Ovary (tissue), 9 donors: ENCODE measurements around the gene PTGIS. TPM values are rescaled to one million over a fixed set of nuclear protein-coding genes. Genes with fewer than 3 reads are reported as not detected.

Experiments used
- DNase-seq, 5 donors: peaks; one replicate each; pipeline ENCODE4 v3.0.0-alpha.2; 2019 to 2020
- H3K27ac ChIP-seq, 2 donors: fragments of 200-600 bp; one replicate each; pipeline versions ENCODE4 v1.5.1 to v1.8.0; 2019 to 2022
- H3K27me3 ChIP-seq: fragments of 200-600 bp; one replicate; pipeline ENCODE4 v1.8.0; 2022
- H3K36me3 ChIP-seq: fragments of 200-600 bp; sonication (generic); one replicate; pipeline ENCODE4 v1.5.1; 2019
- H3K4me1 ChIP-seq: one replicate; pipeline ENCODE4 v1.8.1; 2013; ENCODE audit warnings: mild to moderate bottlenecking, moderate library complexity; ENCODE audit not compliant: insufficient read depth
- H3K4me3 ChIP-seq: fragments of 200-600 bp; sonication (generic); one replicate; pipeline ENCODE4 v1.5.1; 2017
- H3K9me3 ChIP-seq, 2 donors: fragments of 200-600 bp in 1 of 2; sonication (generic) in 1 of 2; one replicate each; pipeline versions ENCODE4 v1.5.1 to v1.8.1; 2013 to 2019; ENCODE audit warnings: mild to moderate bottlenecking in 1 of 2, moderate library complexity in 1 of 2
- CTCF ChIP-seq, 3 donors: fragments of 450-650 bp in 2 of 3; fragments of 200-600 bp in 1 of 3; IDR thresholded peaks; one replicate each; pipeline versions ENCODE4 v1.5.1 to v1.8.0; 2016 to 2022; ENCODE audit warnings: antibody characterized with exemption in 3 of 3, mild to moderate bottlenecking in 1 of 3
- EP300 ChIP-seq: sonication (generic); formaldehyde crosslinking; IDR thresholded peaks from one replicate; pipeline ENCODE4 v1.6.1; 2017; ENCODE audit warnings: antibody characterized with exemption
- POLR2A ChIP-seq: fragments of 450-650 bp; IDR thresholded peaks from one replicate; pipeline ENCODE4 v1.6.1; 2017; ENCODE audit warnings: antibody characterized with exemption, mild to moderate bottlenecking, moderate library complexity
- WGBS, 3 donors: extraction: QIAGEN DNeasy Blood & Tissue Kit in 1 of 3; methylation state at CpG; one replicate each; pipeline versions ENCODE4 v1.1.5 to v1.1.7; 2013 to 2017; 5-methylcytosine and 5-hydroxymethylcytosine counted together
- intact Hi-C, 4 donors: fragments of 100-400 bp; cut with DNase I; formaldehyde crosslinking; loops; one replicate each; pipeline versions ENCODE4 v1.11.0 to v1.15.1; 2022 to 2023
- polyA plus RNA-seq, 2 donors: library from polyadenylated mRNA; stranded (reverse); fragments of 200-250 nt in 1 of 2; fragments of 350-450 nt in 1 of 2; fragmentation: Illumina TruSeq in 1 of 2; extraction: RNeasy Lipid Tissue Mini Kit (QIAGEN cat#74804) in 1 of 2; gene quantifications; one replicate each; pipeline ENCODE4 v1.2.3, GENCODE V29; 2013 to 2014
- total RNA-seq, 7 donors: library from RNA; depleted of rRNA in 2 of 7; stranded (reverse); fragments of >200 nt in 2 of 7; fragmentation: NEBNext Ultra II Directional in 3 of 7; extraction: Animal tissue kit (Norgen Biotek cat#: 25700) in 3 of 7; gene quantifications; one replicate each; pipeline versions ENCODE4 v1.1.0 to v1.2.4, GENCODE V29; 2016 to 2023
- donor health status: DM: no; HTN: no; CAD: no; lungs with moderate emphysema.
- donor health status: DM: no; HTN: no; CAD: no.
- donor health status: Bipolar disorder and iron deficiency.
- donor health status: DM: yes; HTN: yes; CAD: no.
- donor health status: DM: no; HTN: no; CAD: no.
- donor health status: DM: yes; HTN: yes; CAD: no.

The PTGIS gene
- total and polyA plus RNA-seq, 9 donors = 38.3 to 221 (median 130) TPM

- Histone ChIP-seq H3K9me3 (no peaks in the 10 kb centered on the region), H3K4me3 (no peak overlapping the region), H3K27me3 (no peaks in the 10 kb centered on the region), H3K36me3 (no peaks in the 10 kb centered on the region), H3K27ac (no peak overlapping the region), H3K4me1 (peaks cover 10% of the 10 kb centered on the region)
- TF ChIP-seq CTCF (IDR thresholded peaks at IDR 0.05) (peak; percentile 95 to 98 (median 98)), EP300 (no peak)
- peak; percentile 62 to 80 (median 75) for DNase-seq
- intact Hi-C loops = loop anchor here (1.0 to 10.0 kb wide), 6 partner anchors 66 to 277 kb away; no protein-coding TSS in a partner anchor
- WGBS, 3 donors = 6 to 10% (median 8%) methylated on average over 12 to 17 of the region's 17 CpGs
These were observed 41.1 kb upstream of the PTGIS start for GRCh38 chr20:49608752-49609670.

GRCh38 chr20:49607568-49607967, 39.6 kb upstream of the PTGIS start:
- intact Hi-C loops = loop anchor here (5.0 to 10.0 kb wide), 4 partner anchors 193 to 275 kb away; no protein-coding TSS in a partner anchor
- no peaks in the 10 kb centered on the region for H3K36me3 ChIP-seq
- TF ChIP-seq EP300 (no peak), POLR2A (no peak), CTCF (IDR thresholded peaks at IDR 0.05) (no peak)
- H3K4me1 ChIP-seq = peaks cover 10% of the 10 kb centered on the region
- no peak for DNase-seq
- no peak overlapping the region for H3K4me3 ChIP-seq
- 91 to 100% (median 95%) methylated on average over 1 of the region's 1 CpG for WGBS, 3 donors
- no peak overlapping the region for H3K27ac ChIP-seq
- no peaks in the 10 kb centered on the region for H3K27me3 ChIP-seq
- H3K9me3 ChIP-seq = no peaks in the 10 kb centered on the region

GRCh38 chr20:49603209-49603627, 35.3 kb upstream of the PTGIS start:
- 48 to 55% (median 52%) methylated on average over 11 of the region's 11 CpGs for WGBS, 3 donors
- Histone ChIP-seq H3K4me3 (no peak overlapping the region), H3K9me3 (no peaks in the 10 kb centered on the region), H3K27ac (no peak overlapping the region), H3K36me3 (no peaks in the 10 kb centered on the region), H3K27me3 (no peaks in the 10 kb centered on the region), H3K4me1 (peaks cover 5% of the 10 kb centered on the region)
- intact Hi-C loops = loop anchor here in 2 of 4 donors (10.0 kb wide), 2 partner anchors 188 to 268 kb away; no protein-coding TSS in a partner anchor
- peak in 1 of 5 donors; percentile 68 for DNase-seq
- TF ChIP-seq EP300 (no peak), CTCF (IDR thresholded peaks at IDR 0.05) (peak in 1 of 3 donors; percentile 24)

GRCh38 chr20:49602345-49603208, 34.6 kb upstream of the PTGIS start:
- Histone ChIP-seq H3K4me3 (no peak overlapping the region), H3K36me3 (no peaks in the 10 kb centered on the region), H3K4me1 (peaks cover 5% of the 10 kb centered on the region), H3K9me3 (no peaks in the 10 kb centered on the region), H3K27me3 (no peaks in the 10 kb centered on the region), H3K27ac (no peak overlapping the region)
- 75 to 84% (median 80%) methylated on average over 9 of the region's 9 CpGs for WGBS, 3 donors
- no peak for DNase-seq
- TF ChIP-seq EP300 = no peak
- no peak for TF ChIP-seq CTCF (IDR thresholded peaks at IDR 0.05)
- TF ChIP-seq POLR2A = no peak
- intact Hi-C loops = loop anchor here in 2 of 4 donors (10.0 kb wide), 2 partner anchors 188 to 268 kb away; no protein-coding TSS in a partner anchor
